HepG2 (cell line): ENCODE results near the gene GRB7. TPM values are rescaled to one million over a fixed set of nuclear protein-coding genes. Genes with fewer than 3 reads are reported as not detected.
A peak's percentile ranks its signal among the peaks of the same experiment; 100 is the strongest.

ENCODE experiments used
- ARNT2 ChIP-seq: sonication (generic); formaldehyde crosslinking; IDR thresholded peaks from 2 replicates; pipeline ENCODE4 v1.8.0; 2022; ENCODE audit warnings: mild to moderate bottlenecking, low read depth, missing genetic modification reagents, moderate library complexity
- BATF2 ChIP-seq: sonication (generic); formaldehyde crosslinking; IDR thresholded peaks from 2 replicates; pipeline ENCODE4 v1.8.0; 2022; ENCODE audit warnings: mild to moderate bottlenecking, missing genetic modification reagents, moderate library complexity
- EP300 ChIP-seq, 3 experiments: sonication (generic) in 1 of 3; formaldehyde crosslinking in 1 of 3; IDR thresholded peaks; 2 replicates each; pipeline versions ENCODE4 v1.5.1 to v1.6.1; 2011 to 2020; ENCODE audit warnings: low read depth in 2 of 3, low read length in 2 of 3, borderline replicate concordance in 1 of 3, improper control_type of control experiment in 1 of 3, mild to moderate bottlenecking in 1 of 3, missing genetic modification reagents in 1 of 3, moderate library complexity in 1 of 3
- HNF1B ChIP-seq: sonication (generic); formaldehyde crosslinking; IDR thresholded peaks from 2 replicates; pipeline ENCODE4 v1.5.1; 2020; ENCODE audit warnings: mild to moderate bottlenecking, moderate library complexity, missing genetic modification reagents
- KDM5B ChIP-seq: sonication (generic); formaldehyde crosslinking; IDR thresholded peaks from 2 replicates; pipeline ENCODE4 v1.4.0; 2020; ENCODE audit warnings: missing genetic modification reagents, mild to moderate bottlenecking, borderline replicate concordance
- PRPF4 ChIP-seq: fragments of 200-400 bp; formaldehyde crosslinking; IDR thresholded peaks from 2 replicates; pipeline ENCODE4 v1.6.1; 2016; ENCODE audit warnings: low read length, low read depth; ENCODE audit not compliant: poor library complexity, severe bottlenecking
- SKI ChIP-seq: fragments of 450-650 bp; IDR thresholded peaks from one replicate; pipeline ENCODE4 v1.6.1; 2018; ENCODE audit warnings: mild to moderate bottlenecking; ENCODE audit not compliant: partially characterized antibody
- SNAPC2 ChIP-seq: sonication (generic); formaldehyde crosslinking; IDR thresholded peaks from 2 replicates; pipeline ENCODE4 v1.8.1; 2022; ENCODE audit warnings: mild to moderate bottlenecking, missing genetic modification reagents
- SRSF4 ChIP-seq: fragments of 200-400 bp; formaldehyde crosslinking; IDR thresholded peaks from one replicate; pipeline ENCODE4 v1.6.1; 2018; ENCODE audit warnings: mild to moderate bottlenecking, low read depth, low read length, moderate library complexity; ENCODE audit not compliant: poor library complexity, severe bottlenecking
- TCF12 ChIP-seq, 2 experiments: fragments of 450-650 bp in 1 of 2; sonication (generic) in 1 of 2; formaldehyde crosslinking in 1 of 2; IDR thresholded peaks; 2 replicates each; pipeline versions ENCODE4 v1.6.1 to v1.8.0; 2017 to 2022; ENCODE audit warnings: antibody characterized with exemption in 1 of 2, mild to moderate bottlenecking in 1 of 2, missing genetic modification reagents in 1 of 2, moderate library complexity in 1 of 2
- ZEB1 ChIP-seq: IDR thresholded peaks from 2 replicates; pipeline ENCODE4 v1.6.1; 2012; ENCODE audit warnings: mild to moderate bottlenecking, low read depth, inconsistent platforms; ENCODE audit not compliant: insufficient replicate concordance
- ZFP36L1 ChIP-seq: sonication (generic); formaldehyde crosslinking; IDR thresholded peaks from 2 replicates; pipeline ENCODE4 v1.8.0; 2022; ENCODE audit warnings: mild to moderate bottlenecking, missing genetic modification reagents, moderate library complexity
- ZFX ChIP-seq: sonication (generic); formaldehyde crosslinking; IDR thresholded peaks from 2 replicates; pipeline ENCODE4 v1.4.0; 2020; ENCODE audit warnings: mild to moderate bottlenecking, low read depth, missing genetic modification reagents, moderate library complexity
- ZFY ChIP-seq: sonication (generic); formaldehyde crosslinking; IDR thresholded peaks from 2 replicates; pipeline ENCODE4 v1.4.0; 2020; ENCODE audit warnings: missing genetic modification reagents
- ZKSCAN8 ChIP-seq: IDR thresholded peaks from 2 replicates; pipeline ENCODE4 v1.6.1; 2016; ENCODE audit warnings: borderline replicate concordance, missing genetic modification reagents, missing compliant biosample characterization
- ZNF264 ChIP-seq: sonication (generic); formaldehyde crosslinking; IDR thresholded peaks from 2 replicates; pipeline ENCODE4 v1.4.0; 2020; ENCODE audit warnings: missing genetic modification reagents
- ZNF354B ChIP-seq: sonication (generic); formaldehyde crosslinking; IDR thresholded peaks from 2 replicates; pipeline ENCODE4 v1.8.0; 2022; ENCODE audit warnings: mild to moderate bottlenecking, missing genetic modification reagents
- ZNF577 ChIP-seq: sonication (generic); formaldehyde crosslinking; IDR thresholded peaks from 2 replicates; pipeline ENCODE4 v1.4.0; 2020; ENCODE audit warnings: mild to moderate bottlenecking, low read depth, missing genetic modification reagents, borderline replicate concordance
- ZNF660 ChIP-seq: sonication (generic); formaldehyde crosslinking; IDR thresholded peaks from 2 replicates; pipeline ENCODE4 v1.5.1; 2020; ENCODE audit warnings: mild to moderate bottlenecking, low read depth, missing genetic modification reagents, borderline replicate concordance
- ZNF672 ChIP-seq: sonication (generic); formaldehyde crosslinking; IDR thresholded peaks from 2 replicates; pipeline ENCODE4 v1.8.1; 2022; ENCODE audit warnings: missing genetic modification reagents
- ZNF839 ChIP-seq: sonication (generic); formaldehyde crosslinking; IDR thresholded peaks from 2 replicates; pipeline ENCODE4 v1.4.0; 2020; ENCODE audit warnings: missing genetic modification reagents, mild to moderate bottlenecking, borderline replicate concordance
- polyA plus RNA-seq, 8 experiments: library from polyadenylated mRNA; depleted of rRNA in 3 of 8; stranded (reverse) in 7 of 8; unstranded in 1 of 8; fragments of >200 nt; fragmentation: Illumina TruSeq in 4 of 8; extraction: Trizol in 4 of 8; gene quantifications; 2 replicates each; pipeline versions ENCODE4 v1.2.1 to v1.2.3, GENCODE V29; 2011 to 2016; ENCODE audit warnings: low read depth in 4 of 8, missing spikeins in 1 of 8, mixed read lengths in 1 of 8; ENCODE audit not compliant: insufficient read depth in 1 of 8
- total RNA-seq, 5 experiments: library from RNA; depleted of rRNA; stranded (reverse); fragments of >200 nt; fragmentation: Illumina TruSeq; extraction: Trizol; gene quantifications; 2 replicates each; pipeline ENCODE4 v1.2.3, GENCODE V29; 2016; ENCODE audit warnings: low read depth in 1 of 5
- TF ChIP-seq, protein P1 (sequence below): sonication (generic); IDR thresholded peaks from 2 replicates; pipeline ENCODE4 v1.6.1; 2016; ENCODE audit warnings: low read depth, borderline replicate concordance
- TF ChIP-seq, protein P2 (sequence below): sonication (generic); formaldehyde crosslinking; IDR thresholded peaks from 2 replicates; pipeline ENCODE4 v1.5.1; 2020; ENCODE audit warnings: mild to moderate bottlenecking, missing genetic modification reagents, borderline replicate concordance

GRB7 gene
- total and polyA plus RNA-seq, 2 of the 13 experiments (the other 11 are each of a cell fraction or from before 2014, with no cell fraction given): 60.2 to 77.7 TPM

DNA sequence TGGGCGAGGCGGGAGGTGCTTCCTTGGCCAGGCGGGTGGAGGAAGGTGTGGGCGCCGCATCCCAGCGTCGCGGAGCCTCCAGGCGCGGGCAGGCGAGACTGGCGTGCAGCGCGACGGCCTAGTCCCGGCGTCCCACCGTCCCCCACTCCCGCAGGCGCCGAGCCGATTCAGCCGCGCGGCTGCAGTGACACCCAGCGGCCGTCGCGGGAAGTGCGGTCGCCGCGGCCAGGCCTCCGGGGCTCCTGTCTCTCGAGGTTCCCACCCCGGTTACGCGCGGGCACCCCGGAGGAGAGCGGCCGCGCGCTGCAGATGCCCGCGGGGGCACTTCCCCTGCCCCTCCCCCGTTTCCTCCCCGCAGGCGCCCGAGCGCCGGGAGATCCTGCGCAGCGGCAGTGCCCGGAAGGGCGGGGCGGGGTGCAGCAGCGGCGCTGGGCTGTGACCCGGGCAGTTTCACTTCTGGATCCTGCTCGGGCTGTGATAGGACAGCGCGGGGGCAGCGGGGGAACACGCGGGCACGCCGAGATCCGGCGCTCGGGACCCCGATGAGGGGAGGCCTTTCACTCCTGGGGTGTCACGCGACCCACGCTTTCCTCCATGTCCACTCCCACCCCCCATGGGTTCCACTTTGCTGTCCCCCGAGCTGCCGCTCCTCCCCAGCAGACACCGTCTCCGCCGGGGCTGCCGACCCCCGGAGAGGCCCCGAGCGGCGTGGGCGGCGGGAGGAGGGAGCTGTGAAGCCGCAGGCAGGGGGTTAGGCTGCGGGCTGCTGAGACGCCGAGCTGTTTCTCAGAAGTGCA is 16.6 kb downstream of the GRB7 start (continued):
- peak; percentile 97 for TF ChIP-seq ZFY
- no peak for TF ChIP-seq ZNF839 (CRISPR knock-in tag)
- TF ChIP-seq ZNF660 (CRISPR knock-in tag): peak; percentile 38; the same call in 1 of the 2 replicates
- peak; percentile 87 for TF ChIP-seq SKI
- peak; percentile 99 for TF ChIP-seq ARNT2 (CRISPR knock-in tag)
- TF ChIP-seq, protein P1, sequence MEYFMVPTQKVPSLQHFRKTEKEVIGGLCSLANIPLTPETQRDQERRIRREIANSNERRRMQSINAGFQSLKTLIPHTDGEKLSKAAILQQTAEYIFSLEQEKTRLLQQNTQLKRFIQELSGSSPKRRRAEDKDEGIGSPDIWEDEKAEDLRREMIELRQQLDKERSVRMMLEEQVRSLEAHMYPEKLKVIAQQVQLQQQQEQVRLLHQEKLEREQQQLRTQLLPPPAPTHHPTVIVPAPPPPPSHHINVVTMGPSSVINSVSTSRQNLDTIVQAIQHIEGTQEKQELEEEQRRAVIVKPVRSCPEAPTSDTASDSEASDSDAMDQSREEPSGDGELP: peak; percentile 57; the same call in 1 of the 2 replicates
- TF ChIP-seq, protein P2, sequence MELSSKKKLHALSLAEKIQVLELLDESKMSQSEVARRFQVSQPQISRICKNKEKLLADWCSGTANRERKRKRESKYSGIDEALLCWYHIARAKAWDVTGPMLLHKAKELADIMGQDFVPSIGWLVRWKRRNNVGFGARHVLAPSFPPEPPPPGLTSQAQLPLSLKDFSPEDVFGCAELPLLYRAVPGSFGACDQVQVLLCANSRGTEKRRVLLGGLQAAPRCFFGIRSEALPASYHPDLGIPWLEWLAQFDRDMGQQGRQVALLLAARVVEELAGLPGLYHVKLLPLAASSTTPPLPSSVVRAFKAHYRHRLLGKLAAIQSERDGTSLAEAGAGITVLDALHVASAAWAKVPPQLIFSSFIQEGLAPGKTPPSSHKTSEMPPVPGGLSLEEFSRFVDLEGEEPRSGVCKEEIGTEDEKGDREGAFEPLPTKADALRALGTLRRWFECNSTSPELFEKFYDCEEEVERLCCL: peak; percentile 28; the same call in 1 of the 2 replicates
- peak in 1 of 2 experiments; percentile 5; a peak in 1 of 4 replicates for TF ChIP-seq EP300 (IDR thresholded peaks at IDR 0.05; ENCODE audit: low read depth in 2 of 2, low read length in 2 of 2)
- TF ChIP-seq EP300 (CRISPR knock-in tag; IDR thresholded peaks at IDR 0.05; ENCODE audit: borderline replicate concordance): peak; percentile 35; the same call in 1 of the 2 replicates
- peak; percentile 85 for TF ChIP-seq BATF2
- TF ChIP-seq ZNF577 (CRISPR knock-in tag): 0 out of 2 replicates have a peak, but pooled peaks have one; percentile 67
- 0 out of 2 replicates have a peak, but pooled peaks have one; percentile 49 for TF ChIP-seq ZNF264 (CRISPR knock-in tag)
- TF ChIP-seq KDM5B (CRISPR knock-in tag): peak; percentile 98; the same call in 1 of the 2 replicates
- TF ChIP-seq ZFX: peak; percentile 98
- no peak for TF ChIP-seq TCF12 (IDR thresholded peaks at IDR 0.05)
- TF ChIP-seq TCF12 (CRISPR knock-in tag; IDR thresholded peaks at IDR 0.05): peak; percentile 51; the same call in 1 of the 2 replicates
- peak; percentile 90; the same call in 1 of the 2 replicates for TF ChIP-seq ZKSCAN8 (CRISPR knock-in tag)
- no peak for TF ChIP-seq ZFP36L1 (CRISPR knock-in tag)
- TF ChIP-seq ZEB1: peak; percentile 22
- no peak for TF ChIP-seq ZNF354B (CRISPR knock-in tag)
- TF ChIP-seq SRSF4: no peak
- peak; percentile 86 for TF ChIP-seq SNAPC2
- TF ChIP-seq ZNF672 (CRISPR knock-in tag): no peak
- no peak for TF ChIP-seq PRPF4
- TF ChIP-seq HNF1B (CRISPR knock-in tag): peak; percentile 91
